K562 (cell line): ENCODE data around the gene TTYH2. TPM values are rescaled to one million over a fixed set of nuclear protein-coding genes. Genes with fewer than 3 reads are reported as not detected.

ENCODE experiments used
- ATAC-seq: fragments of 200-7000 bp; cut with Tn5 transposase; 3 replicates; pipeline ENCODE4 v1.9.1; 2020; ENCODE audit warnings: moderate library complexity
- BruUV-seq: library from RNA; stranded (reverse); fragments of 400-500 nt; replicated peaks from 2 replicates; lab custom pipeline; 2021; lab: Mats Ljungman, UMichigan
- CTCF ChIA-PET: fragments of 300-600 bp; formaldehyde crosslinking; extraction: SDS; loops from one replicate; lab custom pipeline; 2021; ENCODE audit warnings: low intra/inter-chr PET ratio; lab: Yijun Ruan, JAX
- POLR2A ChIA-PET: fragments of 300-600, 350-650 bp; sonication (Branson Sonifier 250); formaldehyde crosslinking; extraction: SDS; loops from one replicate; lab custom pipeline; 2021; ENCODE audit warnings: antibody characterized with exemption, inconsistent platforms; lab: Yijun Ruan, JAX
- DNase-seq, 4 experiments: peaks; one replicate each; pipeline versions ENCODE4 v3.0.0 to v3.0.0-alpha.2; 2011 to 2018; ENCODE audit warnings: low spot score in 3 of 4, mixed read lengths in 3 of 4; ENCODE audit errors: extremely low read depth in 1 of 4
- FAIRE-seq: peaks from 2 replicates; lab custom pipeline; 2011; peaks lifted over from hg19 to GRCh38; lab: Jason Lieb, UNC
- H2AFZ ChIP-seq: 2 replicates; pipeline ENCODE4 v1.6.0; 2011; ENCODE audit warnings: low read depth, low read length, control low read depth, inconsistent platforms
- H3K27ac ChIP-seq: fragments of 200-600 bp; 3 replicates; pipeline ENCODE4 v1.8.0; 2011; ENCODE audit warnings: low read depth, mild to moderate bottlenecking, control low read depth, inconsistent platforms, low read length, moderate library complexity, mixed read lengths; ENCODE audit errors: extremely low read depth
- H3K27me3 ChIP-seq, 2 experiments: fragments of 300-600 bp in 1 of 2; 2 replicates in 1 of 2; 3 replicates in 1 of 2; pipeline versions ENCODE4 v1.6.0 to v1.8.0; 2011; ENCODE audit warnings: inconsistent platforms in 2 of 2, low read length in 2 of 2, mild to moderate bottlenecking in 1 of 2, mixed read lengths in 1 of 2, moderate library complexity in 1 of 2; ENCODE audit not compliant: control insufficient read depth in 2 of 2, insufficient read depth in 2 of 2
- H3K36me3 ChIP-seq: fragments of 300-600 bp; 3 replicates; pipeline ENCODE4 v1.8.0; 2011; ENCODE audit warnings: mild to moderate bottlenecking, low read length, inconsistent platforms; ENCODE audit not compliant: control insufficient read depth, insufficient read depth
- H3K4me1 ChIP-seq, 2 experiments: fragments of 200-600 bp in 1 of 2; replicated peaks in 1 of 2; 2 replicates in 1 of 2; 3 replicates in 1 of 2; pipeline versions ENCODE4 v1.5.1 to v1.8.0; 2011; ENCODE audit warnings: inconsistent platforms in 2 of 2, low read length in 2 of 2, mild to moderate bottlenecking in 1 of 2, mixed read lengths in 1 of 2, moderate library complexity in 1 of 2; ENCODE audit not compliant: control insufficient read depth in 2 of 2, insufficient read depth in 2 of 2
- H3K4me2 ChIP-seq: 2 replicates; pipeline ENCODE4 v1.6.1; 2011; ENCODE audit warnings: low read length, control low read depth, inconsistent platforms, mixed read lengths; ENCODE audit not compliant: insufficient read depth
- H3K4me3 ChIP-seq: fragments of 200-600 bp; sonication (generic), shearing (Covaris generic); 2 replicates; pipeline ENCODE4 v1.5.1; 2016; ENCODE audit warnings: control low read depth, inconsistent platforms
- H3K79me2 ChIP-seq: fragments of 200-600 bp; 3 replicates; pipeline ENCODE4 v1.8.0; 2011; ENCODE audit warnings: low read length, inconsistent platforms; ENCODE audit not compliant: control insufficient read depth, insufficient read depth
- H3K9ac ChIP-seq, 2 experiments: 2 replicates each; pipeline versions ENCODE4 v1.6.0 to v1.6.1; 2011; ENCODE audit warnings: low read depth in 2 of 2, low read length in 2 of 2, control low read depth in 1 of 2, inconsistent platforms in 1 of 2, mild to moderate bottlenecking in 1 of 2, mixed read lengths in 1 of 2; ENCODE audit not compliant: insufficient read depth in 1 of 2
- H3K9me1 ChIP-seq: one replicate; pipeline ENCODE4 v1.6.0; 2011; ENCODE audit warnings: inconsistent platforms, mild to moderate bottlenecking, low read length, moderate library complexity; ENCODE audit not compliant: control insufficient read depth, insufficient read depth
- H3K9me3 ChIP-seq: replicated peaks from 2 replicates; pipeline ENCODE4 v1.5.1; 2011; ENCODE audit warnings: low read depth, low read length, inconsistent platforms; ENCODE audit not compliant: control insufficient read depth, insufficient read depth
- H4K20me1 ChIP-seq: replicated peaks from 2 replicates; pipeline ENCODE4 v1.6.1; 2011; ENCODE audit warnings: low read length, inconsistent platforms, mixed read lengths; ENCODE audit not compliant: control insufficient read depth, insufficient read depth
- BHLHE40 ChIP-seq: IDR thresholded peaks from 2 replicates; pipeline ENCODE4 v1.6.1; 2011; ENCODE audit warnings: low read length, improper control_type of control experiment
- CBX3 ChIP-seq, 2 experiments: IDR thresholded peaks; 1 replicate in 1 of 2; 2 replicates in 1 of 2; pipeline ENCODE4 v1.6.1; 2012; ENCODE audit warnings: inconsistent platforms in 2 of 2, low read length in 2 of 2, borderline replicate concordance in 1 of 2, control low read depth in 1 of 2
- FOXM1 ChIP-seq, 2 experiments: fragments of 450-650 bp in 1 of 2; sonication (generic) in 1 of 2; formaldehyde crosslinking in 1 of 2; IDR thresholded peaks; 2 replicates each; pipeline versions ENCODE4 v1.6.1 to v1.9.0; 2017 to 2022; ENCODE audit warnings: low read depth in 2 of 2, mild to moderate bottlenecking in 2 of 2, missing genetic modification reagents in 1 of 2, moderate library complexity in 1 of 2
- GMEB1 ChIP-seq: fragments of 250-450 bp; sonication (Bioruptor Pico); IDR thresholded peaks from 2 replicates; pipeline ENCODE4 v1.4.0; 2020; ENCODE audit warnings: mild to moderate bottlenecking
- IRF2 ChIP-seq: sonication (generic); formaldehyde crosslinking; IDR thresholded peaks from 2 replicates; pipeline ENCODE4 v1.8.1; 2022; ENCODE audit warnings: mild to moderate bottlenecking, missing genetic modification reagents
- MCM3 ChIP-seq: fragments of 450-650 bp; IDR thresholded peaks from 2 replicates; pipeline ENCODE4 v1.6.1; 2016
- MYNN ChIP-seq, 2 experiments: sonication (generic); formaldehyde crosslinking in 1 of 2; IDR thresholded peaks; 2 replicates each; pipeline versions ENCODE4 v1.5.0 to v1.6.1; 2016 to 2020; ENCODE audit warnings: antibody characterized with exemption in 1 of 2, missing genetic modification reagents in 1 of 2
- NCOR1 ChIP-seq: fragments of 450-650 bp; IDR thresholded peaks from 2 replicates; pipeline ENCODE4 v1.6.1; 2016; ENCODE audit warnings: mild to moderate bottlenecking, moderate library complexity
- SAFB2 ChIP-seq: fragments of 200-400 bp; formaldehyde crosslinking; IDR thresholded peaks from 2 replicates; pipeline ENCODE4 v1.6.1; 2018; ENCODE audit warnings: borderline replicate concordance, low read length, low read depth, moderate library complexity; ENCODE audit not compliant: severe bottlenecking
- ZNF217 ChIP-seq: sonication (generic); formaldehyde crosslinking; IDR thresholded peaks from 2 replicates; pipeline ENCODE4 v1.8.0; 2022; ENCODE audit warnings: mild to moderate bottlenecking, missing genetic modification reagents
- ZNF253 ChIP-seq: fragments of 250-450 bp; sonication (Bioruptor Pico); conservative IDR thresholded peaks from 2 replicates; pipeline ENCODE4 v1.6.1; 2021; ENCODE audit warnings: mild to moderate bottlenecking
- ZNF41 ChIP-seq: fragments of 250-450 bp; sonication (Bioruptor Pico); conservative IDR thresholded peaks from 2 replicates; pipeline ENCODE4 v1.4.0; 2020; ENCODE audit warnings: mild to moderate bottlenecking
- WGBS: fragments of 100-300 bp; shearing (Covaris generic); methylation state at CpG from one replicate; pipeline ENCODE4 v1.1.6; 2016; ENCODE audit warnings: low coverage, mixed read lengths; ENCODE audit not compliant: insufficient coverage; ENCODE audit errors: missing lambda C conversion rate; 5-methylcytosine and 5-hydroxymethylcytosine counted together
- in situ Hi-C: fragments of 300-500 bp; cut with MboI; formaldehyde crosslinking; loops from 4 replicates; pipeline ENCODE4 v1.15.0; 2018; ENCODE audit warnings: inconsistent platforms, mixed read lengths
- intact Hi-C: fragments of 100-400 bp; cut with micrococcal nuclease; formaldehyde crosslinking; loops from 2 replicates; pipeline ENCODE4 v1.14.2; 2022
- polyA plus RNA-seq, 8 experiments: library from polyadenylated mRNA; depleted of rRNA in 4 of 8; stranded (reverse) in 5 of 8; unstranded in 3 of 8; fragments of >200 nt; fragmentation: Nextera tagmentation in 2 of 8; fragmentation: Illumina TruSeq in 1 of 8; extraction: Ambion mirVana in 2 of 8; extraction: Trizol in 1 of 8; gene quantifications; 2 replicates each; pipeline versions ENCODE4 v1.2.1 to v1.2.3, GENCODE V29; 2011 to 2014; ENCODE audit warnings: inconsistent platforms in 1 of 8, missing spikeins in 1 of 8
- total RNA-seq, 7 experiments: library from RNA; depleted of rRNA in 6 of 7; stranded (reverse); fragments of >200 nt in 6 of 7; fragmentation: Illumina TruSeq in 2 of 7; extraction: Trizol in 2 of 7; gene quantifications; 2 replicates each; pipeline versions ENCODE4 v1.2.1 to v1.2.3, GENCODE V29; 2011 to 2021; ENCODE audit warnings: low replicate concordance in 1 of 7
- TF ChIP-seq, protein P1 (sequence below): IDR thresholded peaks from 2 replicates; pipeline ENCODE4 v1.6.1; 2011; ENCODE audit not compliant: insufficient read length; ENCODE audit errors: extremely low read depth
- TF ChIP-seq, protein P2 (sequence below), 2 experiments: fragments of 250-450 bp in 1 of 2; fragments of 450-650 bp in 1 of 2; sonication (Bioruptor Pico) in 1 of 2; IDR thresholded peaks; 2 replicates each; pipeline versions ENCODE4 v1.6.1 to v1.8.0; 2016 to 2021; ENCODE audit warnings: mild to moderate bottlenecking in 2 of 2, moderate library complexity in 2 of 2, missing compliant biosample characterization in 1 of 2, missing genetic modification characterization in 1 of 2
- TF ChIP-seq, protein P3 (sequence below): fragments of 250-450 bp; sonication (Bioruptor Pico); IDR thresholded peaks from 2 replicates; pipeline ENCODE4 v1.8.0; 2022; ENCODE audit warnings: moderate library complexity, mild to moderate bottlenecking, inconsistent platforms

The TTYH2 gene
- total and polyA plus RNA-seq, 9 of the 15 experiments (the other 6 are each of a cell fraction or from before 2014, with no cell fraction given), result 0.03 to 2.0 (median 0.91) TPM

DNA sequence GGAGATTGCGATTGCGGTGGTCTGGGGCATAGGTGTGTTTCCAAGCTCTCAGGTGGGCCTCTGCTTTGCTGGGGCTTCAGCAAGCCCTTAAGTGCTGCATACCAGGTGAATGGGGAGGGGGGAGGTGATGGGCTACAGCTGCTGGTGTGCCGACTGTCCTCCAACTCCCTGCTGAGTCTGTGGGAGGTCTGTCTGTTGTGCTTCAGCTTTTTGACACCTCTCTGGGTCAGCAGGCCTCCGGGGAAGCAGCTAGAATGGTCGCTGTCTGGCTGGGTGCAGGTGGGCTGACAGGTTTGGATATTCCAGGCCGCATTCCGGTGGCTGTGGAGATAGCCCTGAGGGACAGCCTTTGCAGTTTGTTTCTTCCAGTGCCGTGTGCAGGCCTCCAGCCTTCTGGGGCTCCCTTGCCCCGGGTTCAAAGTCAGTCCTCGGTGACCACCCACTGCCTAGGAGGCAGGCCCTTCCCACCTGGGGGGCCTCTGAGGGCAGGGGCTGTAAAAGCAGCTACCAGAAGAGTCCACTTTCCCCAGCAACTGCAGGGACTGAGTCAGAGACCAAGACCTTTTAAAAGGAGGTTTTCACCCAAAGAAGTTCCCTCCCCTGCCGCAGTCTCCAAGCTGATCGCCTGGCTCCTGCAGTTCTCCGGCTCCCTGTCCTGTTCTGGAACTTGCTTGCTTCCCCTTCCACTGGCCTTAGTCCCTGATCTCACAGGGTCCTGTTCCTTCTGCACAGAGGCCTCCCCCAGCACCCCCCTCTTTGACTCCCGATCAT lies 2.0 kb upstream of the TTYH2 start (continued):
- TF ChIP-seq MYNN (IDR thresholded peaks at IDR 0.05), result no peak; the same call in 1 of the 2 replicates
- no peak for TF ChIP-seq MYNN (CRISPR knock-in tag; IDR thresholded peaks at IDR 0.05)
- TF ChIP-seq BHLHE40, result no peak
- no peak; the same call in 1 of the 2 replicates for TF ChIP-seq NCOR1
- TF ChIP-seq SAFB2, result no peak
- TF ChIP-seq ZNF41, result no peak

DNA sequence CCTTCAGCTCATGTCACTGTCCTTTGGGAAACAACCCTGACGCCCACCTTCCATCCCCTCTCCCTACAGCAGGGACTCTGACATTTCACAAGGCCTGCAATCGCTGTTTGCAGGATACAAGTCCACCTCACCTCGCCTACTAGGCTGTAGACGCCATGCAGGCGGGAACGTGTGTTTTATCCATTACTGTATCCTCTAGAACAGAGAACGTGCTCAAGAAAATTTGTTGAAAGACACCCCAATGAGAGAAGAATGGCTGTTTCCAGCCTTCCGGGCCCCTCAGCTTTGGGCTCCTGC lies 1.5 kb upstream of the TTYH2 start:
- peak; percentile 1; the same call in 2 of the 3 replicates for ATAC-seq
- H4K20me1 ChIP-seq, result peaks cover 47% of the 10 kb centered on the region
- no peak overlapping the region for H2AFZ ChIP-seq
- H3K4me3 ChIP-seq, result 0 out of 2 replicates have a peak overlapping the region, but pooled peaks have one; percentile 40
- no peaks in the 10 kb centered on the region for H3K9me1 ChIP-seq
- peaks cover 44% of the 10 kb centered on the region for H3K36me3 ChIP-seq
- peaks cover 16% of the 10 kb centered on the region for H3K79me2 ChIP-seq
- H3K9me3 ChIP-seq, result no peaks in the 10 kb centered on the region
- H3K4me1 ChIP-seq, result peaks cover 30 to 44% of the 10 kb centered on the region in 2 experiments
- no TSS peak for BruUV-seq
- DNase-seq, result peak in 1 of 4 experiments; percentile 33
- intact Hi-C loops (loop anchor here (5.0 kb wide), 2 partner anchors 70 to 150 kb away; partner anchors contain the start of gene BTBD17), in situ Hi-C loops (loop anchor here (5.0 kb wide), 1 partner anchor 140 kb away; no protein-coding TSS in a partner anchor)
- no peaks in the 10 kb centered on the region for H3K27me3 ChIP-seq
- no peak for FAIRE-seq
- H3K4me2 ChIP-seq, result peak overlapping the region; percentile 81; the same call in 1 of the 2 replicates
- POLR2A ChIA-PET, result interaction anchor here (0.6 to 2.0 kb wide), 10 partner anchors 9 to 670 kb away, joined by 3 to 13 read pairs (median 3); no protein-coding TSS in a partner anchor
- H3K9ac ChIP-seq, result peak overlapping the region; percentile 37 to 83; a peak in 2 of 4 replicates
- 40% methylated on average over 8 of the region's 8 CpGs for WGBS
- CTCF ChIA-PET, result interaction anchor here (1.3 to 1.5 kb wide), 2 partner anchors 85 to 149 kb away, joined by 4 to 6 read pairs; no protein-coding TSS in a partner anchor
- peak overlapping the region; percentile 27; the same call in 1 of the 3 replicates for H3K27ac ChIP-seq
- TF ChIP-seq FOXM1 (IDR thresholded peaks at IDR 0.05; ENCODE audit: low read depth) (no peak), FOXM1 (CRISPR knock-in tag; IDR thresholded peaks at IDR 0.05; ENCODE audit: low read depth) (no peak), IRF2 (CRISPR knock-in tag) (no peak), CBX3 (IDR thresholded peaks at IDR 0.05; ENCODE audit: borderline replicate concordance in 1 of 2, low read length in 2 of 2) (no peak), ZNF253 (no peak), ZNF217 (CRISPR knock-in tag) (no peak), GMEB1 (CRISPR knock-in tag) (no peak), MCM3 (no peak)
- TF ChIP-seq, protein P1, sequence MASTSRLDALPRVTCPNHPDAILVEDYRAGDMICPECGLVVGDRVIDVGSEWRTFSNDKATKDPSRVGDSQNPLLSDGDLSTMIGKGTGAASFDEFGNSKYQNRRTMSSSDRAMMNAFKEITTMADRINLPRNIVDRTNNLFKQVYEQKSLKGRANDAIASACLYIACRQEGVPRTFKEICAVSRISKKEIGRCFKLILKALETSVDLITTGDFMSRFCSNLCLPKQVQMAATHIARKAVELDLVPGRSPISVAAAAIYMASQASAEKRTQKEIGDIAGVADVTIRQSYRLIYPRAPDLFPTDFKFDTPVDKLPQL, result no peak
- TF ChIP-seq, protein P2, sequence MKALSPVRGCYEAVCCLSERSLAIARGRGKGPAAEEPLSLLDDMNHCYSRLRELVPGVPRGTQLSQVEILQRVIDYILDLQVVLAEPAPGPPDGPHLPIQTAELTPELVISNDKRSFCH (CRISPR knock-in tag; IDR thresholded peaks at IDR 0.05), result no peak
- TF ChIP-seq, protein P2 (tag; IDR thresholded peaks at IDR 0.05), result no peak
- TF ChIP-seq, protein P3, sequence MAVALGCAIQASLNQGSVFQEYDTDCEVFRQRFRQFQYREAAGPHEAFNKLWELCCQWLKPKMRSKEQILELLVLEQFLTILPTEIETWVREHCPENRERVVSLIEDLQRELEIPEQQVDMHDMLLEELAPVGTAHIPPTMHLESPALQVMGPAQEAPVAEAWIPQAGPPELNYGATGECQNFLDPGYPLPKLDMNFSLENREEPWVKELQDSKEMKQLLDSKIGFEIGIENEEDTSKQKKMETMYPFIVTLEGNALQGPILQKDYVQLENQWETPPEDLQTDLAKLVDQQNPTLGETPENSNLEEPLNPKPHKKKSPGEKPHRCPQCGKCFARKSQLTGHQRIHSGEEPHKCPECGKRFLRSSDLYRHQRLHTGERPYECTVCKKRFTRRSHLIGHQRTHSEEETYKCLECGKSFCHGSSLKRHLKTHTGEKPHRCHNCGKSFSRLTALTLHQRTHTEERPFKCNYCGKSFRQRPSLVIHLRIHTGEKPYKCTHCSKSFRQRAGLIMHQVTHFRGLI, result no peak
